ENCODE data around the gene HECTD3.
"Not testable (repeated sequence)": the region's sequence is repeated elsewhere in the genome, so short reads cannot be mapped to it uniquely, and the experiment has no call there.

Gene HECTD3

GRCh38 chr1:45013551-45014209, 2.6 kb upstream of the HECTD3 start:
- DNase-seq, result no peak

- DNase-seq, result no peak
These were observed 1.6 kb upstream of the HECTD3 start for GRCh38 chr1:45012639-45013278.

GRCh38 chr1:45011837-45012638, 914 bp upstream of the HECTD3 start, which contains the start of gene UROD:
Gene UROD (plus strand): TSS chr1:45012254. CDS start chr1:45012266, 12 bp downstream.
- DNase-seq, result peak; percentile 41 to 83

GRCh38 chr1:45009956-45010854, 919 bp downstream of the HECTD3 start:
- DNase-seq, result no peak

- DNase-seq, result no peak
These were observed 1.7 kb downstream of the HECTD3 start for GRCh38 chr1:45009296-45009865.

GRCh38 chr1:45008516-45008915, 2.6 kb downstream of the HECTD3 start:
- DNase-seq, result no peak

GRCh38 chr1:45008076-45008475, 3.0 kb downstream of the HECTD3 start:
- no peak for DNase-seq

GRCh38 chr1:45007311-45007710, 3.8 kb downstream of the HECTD3 start:
- no peak for DNase-seq

- DNase-seq, result no peak
These were observed 5.4 kb downstream of the HECTD3 start for GRCh38 chr1:45005761-45006160.

GRCh38 chr1:45004281-45004920, 6.7 kb downstream of the HECTD3 start:
- no peak for DNase-seq

GRCh38 chr1:45003741-45004140, 7.4 kb downstream of the HECTD3 start:
- DNase-seq, result no peak

- no peak for DNase-seq
These were observed 8.2 kb downstream of the HECTD3 start for GRCh38 chr1:45002650-45003645.

GRCh38 chr1:45001576-45001975, 9.5 kb downstream of the HECTD3 start:
- not testable (repeated sequence) for DNase-seq

GRCh38 chr1:45001011-45001481, 10.1 kb downstream of the HECTD3 start:
- DNase-seq, result no peak

GRCh38 chr1:44999232-44999631, 11.9 kb downstream of the HECTD3 start:
- no peak for DNase-seq

- DNase-seq, result no peak
These were observed 15.5 kb downstream of the HECTD3 start for GRCh38 chr1:44995467-44996238.

GRCh38 chr1:44994309-44994898, 16.7 kb downstream of the HECTD3 start:
- DNase-seq, result no peak

GRCh38 chr1:44988531-44989156, 22.5 kb downstream of the HECTD3 start:
- DNase-seq, result no peak

Data from cerebellar nuclear complex (tissue), 1 donor.